BLaER1 treated with 17β-estradiol and CSF1 and Interleukin-3, amounts not matched to agents 10 nM and 100 nM (cell line): ENCODE data around the gene ITPK1.

ENCODE experiments used
- H3K27ac ChIP-seq, 11 experiments: shearing (Covaris generic); formaldehyde crosslinking; 2 replicates each; pipeline ENCODE4 v1.8.1; 2022
- H3K27me3 ChIP-seq, 11 experiments: shearing (Covaris generic); formaldehyde crosslinking; 2 replicates each; pipeline ENCODE4 v1.8.1; 2022
- H3K36me3 ChIP-seq, 11 experiments: shearing (Covaris generic); formaldehyde crosslinking; 2 replicates each; pipeline ENCODE4 v1.8.1; 2022
- H3K4me1 ChIP-seq, 10 experiments: shearing (Covaris generic); formaldehyde crosslinking; 2 replicates each; pipeline ENCODE4 v1.8.1; 2022
- H3K4me2 ChIP-seq, 11 experiments: shearing (Covaris generic); formaldehyde crosslinking; 2 replicates each; pipeline ENCODE4 v1.8.1; 2022
- H3K4me3 ChIP-seq, 10 experiments: shearing (Covaris generic); formaldehyde crosslinking; 2 replicates each; pipeline ENCODE4 v1.8.1; 2022
- H3K9ac ChIP-seq, 11 experiments: shearing (Covaris generic); formaldehyde crosslinking; 2 replicates each; pipeline ENCODE4 v1.8.1; 2022
- H3K9me3 ChIP-seq, 11 experiments: shearing (Covaris generic); formaldehyde crosslinking; replicated peaks in 1 of 11; 2 replicates each; pipeline ENCODE4 v1.8.1; 2022
- H4K20me1 ChIP-seq, 11 experiments: shearing (Covaris generic); formaldehyde crosslinking; 2 replicates each; pipeline ENCODE4 v1.8.1; 2022
- Cebpa-rat ChIP-seq, 11 experiments: shearing (Covaris generic); IDR thresholded peaks; 2 replicates each; pipeline ENCODE4 v1.8.1; 2022

ITPK1 gene

GRCh38 chr14:93031505-93032315 is 84.0 kb downstream of the ITPK1 start:
- Histone ChIP-seq H4K20me1 (peaks cover 41 to 100% (median 86%) of the 10 kb centered on the region in 11 experiments; a peak in 21 of 22 replicates), H3K36me3 (0 out of 22 replicates have a peak, but pooled peaks cover 0 to 1% (median 0%) of the 10 kb centered on the region in 11 experiments), H3K27ac (no peak overlapping the region), H3K9ac (no peak overlapping the region), H3K4me3 (no peak overlapping the region), H3K4me1 (peaks cover 72 to 95% (median 82%) of the 10 kb centered on the region in 10 experiments), H3K9me3 (no peaks in the 10 kb centered on the region), H3K4me2 (peak overlapping the region in 6 of 11 experiments; percentile 70 to 93 (median 88); a peak in 11 of 22 replicates), H3K27me3 (no peaks in the 10 kb centered on the region)
- TF ChIP-seq Cebpa-rat (IDR thresholded peaks at IDR 0.05) = no peak

GRCh38 chr14:93030761-93031160 is 85.0 kb downstream of the ITPK1 start:
- 0 out of 22 replicates have a peak, but pooled peaks cover 0 to 5% (median 0%) of the 10 kb centered on the region in 11 experiments for H3K36me3 ChIP-seq
- no peak overlapping the region for H3K9ac ChIP-seq
- peaks cover 48 to 99% (median 86%) of the 10 kb centered on the region in 11 experiments; a peak in 21 of 22 replicates for H4K20me1 ChIP-seq
- H3K27me3 ChIP-seq = no peaks in the 10 kb centered on the region
- no peak for TF ChIP-seq Cebpa-rat (IDR thresholded peaks at IDR 0.05)
- no peak overlapping the region for H3K4me3 ChIP-seq
- H3K9me3 ChIP-seq = no peaks in the 10 kb centered on the region
- H3K27ac ChIP-seq = no peak overlapping the region; a peak in 1 of 22 replicates
- peak overlapping the region in 9 of 11 experiments; percentile 12 to 94 (median 87); a peak in 10 of 22 replicates for H3K4me2 ChIP-seq
- H3K4me1 ChIP-seq = peaks cover 75 to 89% (median 84%) of the 10 kb centered on the region in 10 experiments

GRCh38 chr14:93029911-93030508 is 85.7 kb downstream of the ITPK1 start:
- H3K27me3 ChIP-seq = no peaks in the 10 kb centered on the region
- H3K4me2 ChIP-seq = peak overlapping the region; percentile 64 to 94 (median 87)
- peaks cover 74 to 93% (median 85%) of the 10 kb centered on the region in 10 experiments for H3K4me1 ChIP-seq
- peaks cover 0 to 5% (median 0%) of the 10 kb centered on the region in 11 experiments; a peak in 1 of 22 replicates for H3K36me3 ChIP-seq
- H3K9ac ChIP-seq = peak overlapping the region in 3 of 11 experiments; percentile 66 to 69 (median 66); a peak in 3 of 22 replicates
- no peak overlapping the region for H3K4me3 ChIP-seq
- H4K20me1 ChIP-seq = peaks cover 48 to 99% (median 84%) of the 10 kb centered on the region in 11 experiments; a peak in 21 of 22 replicates
- TF ChIP-seq Cebpa-rat (IDR thresholded peaks at IDR 0.05) = no peak
- no peaks in the 10 kb centered on the region for H3K9me3 ChIP-seq
- peak overlapping the region in 3 of 11 experiments; percentile 75 to 83 (median 77); a peak in 5 of 22 replicates for H3K27ac ChIP-seq

GRCh38 chr14:93029417-93029816 is 86.3 kb downstream of the ITPK1 start:
- H3K4me2 ChIP-seq = peak overlapping the region; percentile 64 to 94 (median 87)
- H3K27me3 ChIP-seq = no peaks in the 10 kb centered on the region
- peak overlapping the region in 6 of 11 experiments; percentile 46 to 83 (median 73); a peak in 12 of 22 replicates for H3K27ac ChIP-seq
- no peak for TF ChIP-seq Cebpa-rat (IDR thresholded peaks at IDR 0.05)
- H4K20me1 ChIP-seq = peaks cover 42 to 99% (median 79%) of the 10 kb centered on the region in 11 experiments; a peak in 21 of 22 replicates
- peak overlapping the region in 7 of 11 experiments; percentile 3 to 69 (median 52); a peak in 10 of 22 replicates for H3K9ac ChIP-seq
- peak overlapping the region in 4 of 10 experiments; percentile 10 to 36 (median 21); a peak in 1 of 20 replicates for H3K4me3 ChIP-seq
- peaks cover 68 to 92% (median 84%) of the 10 kb centered on the region in 10 experiments for H3K4me1 ChIP-seq
- H3K9me3 ChIP-seq = no peaks in the 10 kb centered on the region
- H3K36me3 ChIP-seq = peaks cover 0 to 10% (median 0%) of the 10 kb centered on the region in 11 experiments; a peak in 4 of 22 replicates

GRCh38 chr14:93028724-93029076 is 87.0 kb downstream of the ITPK1 start:
- Histone ChIP-seq H4K20me1 (peaks cover 41 to 99% (median 79%) of the 10 kb centered on the region in 11 experiments; a peak in 21 of 22 replicates), H3K27ac (peak overlapping the region in 8 of 11 experiments; percentile 36 to 83 (median 60); a peak in 15 of 22 replicates), H3K4me2 (peak overlapping the region; percentile 64 to 94 (median 87)), H3K9ac (peak overlapping the region in 7 of 11 experiments; percentile 1 to 69 (median 52); a peak in 12 of 22 replicates), H3K9me3 (no peaks in the 10 kb centered on the region), H3K27me3 (no peaks in the 10 kb centered on the region), H3K4me1 (peaks cover 61 to 92% (median 83%) of the 10 kb centered on the region in 10 experiments), H3K4me3 (peak overlapping the region in 7 of 10 experiments; percentile 9 to 36 (median 22); a peak in 7 of 20 replicates), H3K36me3 (peaks cover 0 to 14% (median 0%) of the 10 kb centered on the region in 11 experiments; a peak in 4 of 22 replicates)
- no peak for TF ChIP-seq Cebpa-rat (IDR thresholded peaks at IDR 0.05)

GRCh38 chr14:93027810-93028723 is 87.7 kb downstream of the ITPK1 start:
- H3K4me2 ChIP-seq = peak overlapping the region; percentile 64 to 94 (median 87)
- H3K4me1 ChIP-seq = peaks cover 55 to 92% (median 82%) of the 10 kb centered on the region in 10 experiments
- H3K27ac ChIP-seq = peak overlapping the region in 8 of 11 experiments; percentile 36 to 83 (median 60); a peak in 16 of 22 replicates
- peaks cover 0 to 2% (median 0%) of the 10 kb centered on the region in 11 experiments; a peak in 1 of 22 replicates for H3K9me3 ChIP-seq
- peak overlapping the region in 6 of 10 experiments; percentile 9 to 36 (median 23); a peak in 7 of 20 replicates for H3K4me3 ChIP-seq
- peak in 1 of 11 experiments; percentile 69; a peak in 2 of 22 replicates for TF ChIP-seq Cebpa-rat (IDR thresholded peaks at IDR 0.05)
- peak overlapping the region in 7 of 11 experiments; percentile 1 to 69 (median 52); a peak in 11 of 22 replicates for H3K9ac ChIP-seq
- H3K36me3 ChIP-seq = peaks cover 0 to 15% (median 0%) of the 10 kb centered on the region in 11 experiments; a peak in 5 of 22 replicates
- H4K20me1 ChIP-seq = peaks cover 37 to 99% (median 75%) of the 10 kb centered on the region in 11 experiments; a peak in 21 of 22 replicates
- H3K27me3 ChIP-seq = no peaks in the 10 kb centered on the region

GRCh38 chr14:93026339-93026738 is 89.4 kb downstream of the ITPK1 start:
- H3K27ac ChIP-seq = peak overlapping the region in 1 of 11 experiments; percentile 83; a peak in 1 of 22 replicates
- peaks cover 29 to 95% (median 58%) of the 10 kb centered on the region in 11 experiments; a peak in 21 of 22 replicates for H4K20me1 ChIP-seq
- H3K27me3 ChIP-seq = no peaks in the 10 kb centered on the region
- no peak overlapping the region for H3K4me3 ChIP-seq
- H3K36me3 ChIP-seq = peaks cover 0 to 15% (median 0%) of the 10 kb centered on the region in 11 experiments; a peak in 5 of 22 replicates
- no peak overlapping the region for H3K9ac ChIP-seq
- peaks cover 0 to 4% (median 0%) of the 10 kb centered on the region in 11 experiments; a peak in 1 of 22 replicates for H3K9me3 ChIP-seq
- H3K4me1 ChIP-seq = peaks cover 37 to 80% (median 67%) of the 10 kb centered on the region in 10 experiments
- H3K4me2 ChIP-seq = peak overlapping the region in 1 of 11 experiments; percentile 94; a peak in 1 of 22 replicates
- TF ChIP-seq Cebpa-rat (IDR thresholded peaks at IDR 0.05) = no peak
